Left hindlimb (tissue), 1 donor: Measurements from ENCODE around the gene ACACA.
"Not testable (repeated sequence)": the region's sequence is repeated elsewhere in the genome, so short reads cannot be mapped to it uniquely, and the experiment has no call there.

Experiments
- DNase-seq: peaks from one replicate; pipeline ENCODE4 v3.0.0-alpha.2; 2018

The ACACA gene

DNA sequence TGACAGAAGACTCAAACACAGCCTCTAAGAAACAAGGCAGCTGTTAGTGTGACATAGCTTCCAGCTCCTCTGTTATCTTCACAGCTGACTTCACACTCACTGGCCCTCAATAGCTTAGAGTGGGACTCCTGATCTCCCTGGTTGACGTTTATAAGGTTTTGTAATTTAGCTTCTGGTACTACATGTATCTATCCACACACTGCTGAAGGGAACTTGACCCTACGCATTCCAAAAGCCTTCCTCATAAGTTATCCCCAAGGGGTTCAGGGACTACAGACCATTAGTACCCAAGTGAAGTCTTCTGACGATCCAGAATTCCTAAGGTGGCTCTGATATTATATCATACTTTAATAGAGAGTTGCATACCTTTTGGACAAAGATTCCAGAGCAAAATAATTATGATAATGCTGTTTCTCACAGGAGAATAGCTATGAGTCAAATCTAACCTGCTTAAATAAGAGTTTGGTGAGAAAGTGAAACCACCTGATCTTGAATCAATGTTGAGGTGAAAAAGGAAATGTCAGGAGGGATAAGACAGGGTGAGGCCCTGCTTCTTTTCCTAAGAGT is 14.5 kb downstream of the ACACA start:
- no peak for DNase-seq

DNA sequence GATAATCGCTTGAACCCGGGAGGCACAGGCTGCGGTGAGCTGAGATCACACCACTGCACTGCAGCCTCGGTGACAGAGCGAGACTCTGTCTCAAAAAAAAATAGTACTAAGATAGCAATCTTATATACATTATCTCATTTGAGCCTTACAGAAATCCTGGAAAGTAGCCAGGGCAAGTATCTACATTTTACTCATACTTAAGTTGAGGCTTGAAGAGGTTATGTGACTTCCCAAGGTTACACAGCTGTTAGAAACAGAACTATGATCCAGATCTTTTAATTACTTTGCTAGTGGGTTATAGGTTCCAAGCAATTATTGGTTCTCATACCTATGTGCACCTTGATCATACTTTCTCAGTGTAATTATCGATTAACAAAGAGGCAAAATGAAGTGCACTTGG is 15.5 kb downstream of the ACACA start:
- no peak for DNase-seq

DNA sequence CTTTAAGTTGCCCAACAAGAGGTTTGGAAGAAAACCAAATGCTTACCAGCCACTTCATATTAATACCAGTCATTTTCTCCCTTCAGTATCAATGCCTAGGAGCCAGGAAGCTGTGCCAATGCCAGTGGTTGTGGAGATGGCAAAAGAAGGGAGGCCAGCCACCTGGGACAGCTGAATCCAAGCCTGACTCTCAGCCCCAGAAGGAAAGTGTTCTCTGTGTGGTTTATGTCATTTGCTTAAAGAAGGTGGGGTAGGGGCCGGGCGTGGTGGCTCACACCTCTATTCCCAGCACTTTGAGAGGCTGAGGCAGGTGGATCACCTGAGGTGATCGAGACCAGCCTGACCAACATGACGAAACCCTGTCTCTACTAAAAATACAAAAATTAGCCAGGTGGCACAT is 17.5 kb downstream of the ACACA start:
- DNase-seq, result no peak

DNA sequence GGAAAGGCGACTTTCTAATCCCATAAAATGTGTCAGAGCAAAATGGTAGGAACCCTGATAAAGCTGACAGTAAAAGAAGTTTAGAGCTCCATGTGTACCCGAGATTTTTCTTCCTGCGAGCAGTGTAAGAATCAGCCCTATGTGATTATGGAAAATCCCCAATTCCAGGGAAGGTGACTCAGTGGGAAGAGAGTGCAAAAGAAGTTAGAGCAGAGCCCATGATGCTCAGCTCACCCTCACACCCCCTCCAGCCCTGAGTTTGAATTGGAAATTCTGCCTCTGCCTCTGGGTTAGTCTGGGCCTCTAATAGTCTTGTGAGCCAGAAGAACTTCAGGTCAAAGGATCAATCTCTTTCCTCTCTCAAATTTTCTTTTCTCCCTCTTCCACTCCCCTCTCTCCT is 18.4 kb downstream of the ACACA start:
- DNase-seq, result no peak

DNA sequence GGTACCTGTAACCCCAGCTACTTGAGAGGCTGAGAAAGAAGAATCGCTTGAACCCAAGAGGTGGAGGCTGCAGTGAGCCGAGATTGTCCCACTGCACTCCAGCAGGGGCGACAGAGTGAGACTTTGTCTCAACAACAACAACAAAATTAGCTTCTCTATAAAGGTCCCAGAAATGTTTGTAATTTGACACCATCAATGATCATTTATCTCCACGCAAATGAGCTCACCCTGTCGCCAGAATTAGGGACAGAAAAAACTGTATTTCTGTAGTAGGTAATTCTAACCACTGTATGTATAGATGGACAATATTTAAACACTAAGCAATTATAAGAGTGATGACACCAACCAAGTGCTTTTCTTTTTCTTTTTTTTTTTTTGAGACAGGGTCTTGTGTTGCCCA is 20.2 kb downstream of the ACACA start:
- no peak for DNase-seq

DNA sequence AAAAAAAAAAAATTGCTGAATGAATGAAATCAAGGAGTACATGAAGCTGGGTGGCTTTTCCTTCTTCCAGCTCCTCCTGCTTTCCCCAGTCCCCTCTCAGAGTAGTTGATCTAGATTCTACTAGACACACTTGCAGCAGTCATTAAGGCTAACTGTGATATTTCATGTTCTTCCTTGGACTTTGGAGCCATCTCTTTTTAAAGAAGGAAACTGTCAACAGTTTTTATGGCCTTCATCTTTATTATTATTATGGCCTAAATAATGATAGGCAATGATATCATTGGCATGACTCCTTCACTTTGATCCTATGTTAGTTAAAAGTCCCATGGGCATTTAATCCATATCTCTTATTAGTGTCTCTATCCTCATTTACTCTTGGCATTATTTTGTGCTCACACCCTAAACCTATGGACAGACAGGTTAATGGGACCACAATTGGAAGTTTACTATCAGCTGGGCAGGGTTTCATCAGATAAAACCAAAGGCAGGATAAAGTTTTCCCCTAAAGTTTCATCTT is 21.1 kb downstream of the ACACA start:
- no peak for DNase-seq

DNA sequence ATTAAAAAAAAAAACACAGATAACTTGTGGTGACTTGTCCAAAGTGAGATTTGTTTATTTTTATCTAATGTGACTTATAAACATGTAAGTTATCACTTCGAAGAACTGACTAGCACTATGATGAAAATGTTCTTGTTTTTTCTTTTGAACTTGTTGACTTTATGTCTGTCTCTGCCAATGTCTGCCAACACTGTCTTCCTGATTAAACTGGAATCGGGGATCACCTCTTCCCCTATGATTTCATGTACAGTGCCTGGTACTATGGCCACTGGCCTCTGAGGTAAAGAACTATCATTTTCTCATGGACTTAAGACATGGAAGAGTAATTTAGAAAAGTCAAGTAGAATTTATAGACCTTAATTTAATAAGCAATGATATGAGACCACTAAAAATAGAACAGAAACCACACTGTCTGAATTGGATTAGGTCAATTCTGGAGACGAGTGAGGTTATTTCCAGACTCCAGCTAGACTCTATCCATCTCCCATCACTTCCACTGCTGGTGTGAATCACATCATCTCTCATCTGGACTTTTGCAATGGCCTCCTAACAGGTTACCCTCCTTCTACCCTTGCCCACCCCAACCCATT is 22.0 kb downstream of the ACACA start:
- DNase-seq, result no peak

DNA sequence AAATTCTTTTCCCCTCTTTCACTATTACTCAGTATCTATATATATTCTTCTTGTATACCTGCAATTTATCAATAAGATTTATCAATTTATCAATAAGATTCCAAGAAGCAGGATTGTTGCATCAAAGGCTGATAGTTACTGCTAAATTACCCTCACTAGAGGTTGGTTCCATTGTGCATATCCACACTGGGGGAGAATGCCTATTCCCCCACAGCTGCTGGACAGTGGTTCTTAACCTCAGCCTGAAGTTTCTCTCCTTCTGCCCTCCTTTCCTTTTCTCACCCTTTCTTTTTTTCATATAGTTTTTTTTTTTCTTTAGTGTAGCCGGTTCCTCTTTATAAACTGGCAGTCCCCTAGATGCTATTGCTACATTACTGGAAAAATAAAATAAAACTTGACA is 24.6 kb downstream of the ACACA start:
- no peak for DNase-seq

DNA sequence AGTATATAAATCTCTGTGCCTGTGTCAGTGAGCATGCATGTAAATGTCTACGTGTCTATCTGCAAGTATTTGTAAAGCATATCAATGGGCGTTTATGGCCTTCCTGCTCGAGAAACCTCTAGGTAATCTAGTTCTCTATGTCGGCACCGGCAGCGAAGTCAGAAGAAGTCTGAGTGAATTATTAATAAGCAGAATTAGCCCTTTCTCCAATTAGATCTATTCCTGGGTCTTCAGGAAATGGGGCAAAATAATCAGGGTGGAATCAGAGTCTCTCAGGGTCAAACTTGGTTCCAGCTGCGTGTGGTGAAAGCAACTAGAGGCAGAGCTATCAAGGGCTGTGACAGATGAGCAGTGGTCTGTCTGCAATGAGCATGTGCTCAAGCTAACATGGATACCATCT is 30.9 kb downstream of the ACACA start, which contains the start of gene C17orf78:
Gene C17orf78, plus strand, starts transcription at position 280 of the 400 bp plus-strand sequence. Its CDS starts 108 bp downstream, at position 388.
- DNase-seq, result no peak

DNA sequence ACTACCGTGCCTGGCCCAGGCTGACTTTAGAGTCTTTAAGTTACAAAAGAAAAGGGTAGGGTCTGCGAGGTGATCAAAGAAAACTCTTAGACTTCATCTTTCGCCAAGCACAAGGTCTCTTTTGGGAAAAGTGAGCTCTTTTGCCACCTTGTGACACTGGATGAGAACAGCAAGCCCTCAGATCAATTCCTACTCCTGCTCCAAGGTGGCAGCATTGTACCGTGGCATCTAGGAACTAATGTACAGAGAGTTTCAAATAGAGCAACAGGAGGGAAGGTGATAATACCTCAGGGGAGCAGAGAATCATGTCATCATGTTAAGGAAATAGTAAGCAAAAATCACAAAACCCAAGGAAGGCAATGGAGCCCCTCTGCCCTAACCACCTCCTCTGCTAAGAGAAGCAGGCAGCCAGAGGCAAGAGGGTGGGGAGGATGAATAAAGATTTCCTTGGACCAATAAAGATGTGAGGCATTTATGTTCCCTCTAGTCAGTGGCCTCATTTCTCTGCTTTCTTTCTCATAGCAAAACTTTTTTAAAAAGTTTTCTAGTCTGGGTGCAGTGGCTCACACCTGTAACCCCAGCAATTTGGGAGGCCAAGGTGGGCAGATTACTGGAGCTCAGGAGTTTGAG is 33.0 kb downstream of the ACACA start:
- peak; percentile 69 for DNase-seq

DNA sequence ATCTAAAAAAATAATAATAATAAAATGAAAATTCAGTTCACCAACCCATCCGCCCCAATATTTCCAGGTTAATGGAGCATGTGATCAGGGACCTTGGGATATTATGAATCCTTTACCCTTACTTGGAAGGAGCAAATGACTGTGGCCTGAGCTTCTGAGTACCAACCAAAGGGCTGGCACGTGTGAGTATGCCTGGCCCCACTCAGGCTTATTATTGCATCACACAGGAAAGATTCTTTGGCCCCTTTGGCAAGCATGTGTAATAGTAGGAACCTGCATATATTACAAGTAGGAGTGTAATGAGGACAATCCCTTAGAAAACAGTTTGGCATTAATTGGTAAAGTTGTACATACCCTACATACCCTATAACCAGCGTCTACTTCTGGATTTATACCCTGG is 38.1 kb downstream of the ACACA start:
- DNase-seq, result no peak

DNA sequence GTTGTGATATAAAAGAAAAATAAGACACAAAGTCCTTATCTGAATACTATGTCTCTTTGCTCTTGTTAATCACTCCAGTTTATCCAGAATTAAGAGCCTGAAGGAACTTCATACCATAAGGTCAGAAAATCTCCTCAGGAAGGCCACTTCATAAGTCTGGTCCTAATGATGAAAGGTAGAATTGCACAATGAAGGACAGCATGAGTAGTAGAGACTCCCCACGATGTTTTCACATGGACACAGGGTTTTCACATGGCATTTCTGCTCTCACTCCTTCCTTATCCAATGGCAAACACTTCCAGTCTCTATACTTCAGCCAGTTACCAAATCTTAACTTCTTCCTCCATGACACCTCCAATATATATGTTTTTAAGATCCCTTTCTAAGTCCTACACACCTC is 41.0 kb downstream of the ACACA start:
- DNase-seq, result no peak

DNA sequence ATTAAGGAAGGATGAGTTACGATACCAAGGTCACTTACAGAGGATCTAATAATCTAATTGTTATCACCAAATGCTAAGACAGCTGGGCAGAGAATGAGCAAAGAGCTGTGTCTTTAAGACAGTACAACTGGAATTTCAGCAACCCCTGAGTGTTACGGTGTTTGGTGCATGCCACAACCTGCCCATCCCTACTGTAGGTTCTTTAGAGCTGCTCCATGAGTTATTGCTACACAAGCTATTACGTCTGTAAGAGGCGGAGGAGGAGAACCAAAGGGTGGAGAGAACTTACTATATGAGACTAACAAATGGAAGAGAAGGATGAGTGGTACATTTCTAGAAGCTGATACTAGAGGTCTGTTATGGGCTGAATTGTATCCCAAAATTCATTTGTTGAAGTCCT is 45.1 kb downstream of the ACACA start:
- no peak for DNase-seq

DNA sequence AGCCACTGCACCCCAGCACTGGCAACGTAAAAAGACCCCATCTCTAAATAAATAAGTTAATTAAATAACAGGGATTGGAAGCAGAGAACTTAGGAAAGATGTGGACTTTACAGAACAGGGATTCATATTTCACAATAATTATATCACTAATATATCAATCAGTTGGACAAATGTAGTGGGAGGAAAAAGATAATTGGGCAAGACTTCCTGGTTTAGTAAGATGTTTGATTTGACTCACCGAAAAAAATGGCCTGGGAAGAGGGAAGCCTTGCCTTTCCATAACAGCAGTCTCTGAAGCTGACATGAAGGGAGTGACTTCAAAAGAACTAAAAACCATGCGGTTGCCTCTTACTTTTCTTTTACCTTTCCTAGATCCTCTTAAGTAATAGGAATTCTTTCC is 46.0 kb downstream of the ACACA start:
- no peak for DNase-seq

DNA sequence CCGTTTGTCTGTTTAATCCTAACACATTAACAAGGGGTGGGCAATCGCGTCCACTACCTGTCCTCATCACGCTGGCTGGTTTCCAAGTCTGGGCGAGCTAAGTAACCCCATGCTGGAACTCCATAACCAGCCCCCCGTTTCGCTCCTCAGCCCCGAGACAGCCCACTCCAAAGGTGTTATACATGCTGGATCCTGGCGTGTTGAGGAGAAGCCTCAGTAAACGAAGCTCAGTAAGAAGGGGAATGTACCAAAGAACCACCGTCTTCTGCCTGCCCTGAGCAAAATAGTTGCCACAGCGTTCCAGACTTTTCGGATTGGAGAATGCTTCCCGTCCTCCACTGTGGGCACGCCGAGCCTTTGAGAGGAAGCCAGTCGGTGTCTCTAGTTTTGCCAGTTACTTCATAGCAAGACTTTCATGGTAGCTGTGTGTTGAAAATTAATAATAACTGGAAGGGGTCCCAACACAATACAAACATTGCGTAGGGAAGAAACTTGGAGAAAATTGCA is 46.9 kb downstream of the ACACA start:
- DNase-seq, result no peak

DNA sequence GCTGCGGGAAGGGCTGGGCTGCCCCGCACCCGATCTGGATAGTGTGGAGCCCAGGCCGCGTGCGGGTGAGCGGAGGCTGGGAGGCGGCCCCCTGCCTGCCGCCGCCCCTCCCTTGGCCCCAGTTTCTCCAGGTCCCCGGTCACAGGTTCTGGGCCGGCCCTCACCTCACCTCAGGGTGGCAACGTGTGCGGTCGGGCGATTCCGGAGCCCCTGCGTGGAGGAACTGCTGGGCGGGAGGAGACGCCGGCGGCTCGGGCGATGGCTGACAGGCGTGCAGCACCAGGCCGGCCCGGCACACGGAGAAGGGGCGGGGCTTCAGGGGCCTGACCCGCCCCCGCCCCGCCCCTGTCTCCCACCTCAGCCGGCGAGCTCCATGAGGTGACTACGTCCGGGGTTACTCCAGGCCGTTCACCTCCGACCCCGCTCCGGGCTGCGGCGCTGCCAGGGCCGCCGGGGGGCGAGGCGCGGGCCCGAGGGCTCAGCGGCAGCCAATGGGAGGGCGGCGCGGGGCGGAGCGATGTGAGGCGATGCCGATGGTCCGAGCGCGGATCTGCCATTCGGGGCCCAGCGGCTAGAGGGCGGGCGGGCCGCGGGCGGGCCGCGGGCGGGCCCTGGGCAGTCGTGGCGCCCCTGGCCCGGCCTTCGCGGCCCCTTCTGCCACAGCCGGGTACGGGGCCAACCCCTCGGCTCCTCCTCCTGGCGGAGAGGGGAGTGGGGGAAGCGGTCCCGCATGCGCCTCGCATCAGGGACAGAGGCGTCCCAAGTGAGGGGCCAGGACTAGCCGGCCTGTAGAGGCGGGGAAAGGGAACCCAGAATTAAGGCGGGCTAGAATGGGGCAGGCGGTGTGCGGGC is 47.6 kb downstream of the ACACA start:
- DNase-seq, result peak; percentile 95

DNA sequence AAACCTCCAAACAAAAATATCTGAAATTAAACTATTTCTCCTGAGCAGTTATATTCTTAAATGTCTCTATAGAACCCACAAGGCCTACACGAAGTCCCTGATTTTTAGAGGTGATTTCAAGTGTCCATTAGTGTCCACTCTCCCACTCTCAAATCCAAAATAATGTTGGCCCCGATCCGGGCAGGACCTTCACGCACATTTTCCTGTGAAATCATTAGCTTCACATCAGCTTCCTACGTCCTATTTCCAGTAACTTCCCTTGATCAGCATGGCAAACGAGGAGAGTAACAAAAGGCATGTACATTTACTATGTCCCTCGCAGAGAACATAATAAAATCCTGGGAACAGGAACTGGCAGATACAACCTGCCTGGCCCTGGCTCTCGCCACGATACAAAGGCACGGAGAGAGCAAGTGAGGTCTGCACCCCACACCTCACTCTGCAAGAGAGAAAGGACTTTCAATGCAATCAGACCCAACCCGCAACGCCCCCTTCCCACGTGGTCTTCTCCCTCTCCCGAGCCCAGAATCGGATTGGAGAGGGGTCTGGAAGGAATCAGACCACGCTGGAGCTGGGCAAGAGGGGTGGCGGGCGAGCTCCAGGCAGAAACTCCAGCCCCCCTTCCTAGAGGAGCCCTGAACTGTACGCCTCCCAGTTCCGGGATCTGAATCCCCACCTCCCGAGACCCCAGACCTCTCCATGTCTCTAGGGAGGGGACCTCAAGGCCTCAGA is 48.4 kb downstream of the ACACA start:
- peak; percentile 79 for DNase-seq

DNA sequence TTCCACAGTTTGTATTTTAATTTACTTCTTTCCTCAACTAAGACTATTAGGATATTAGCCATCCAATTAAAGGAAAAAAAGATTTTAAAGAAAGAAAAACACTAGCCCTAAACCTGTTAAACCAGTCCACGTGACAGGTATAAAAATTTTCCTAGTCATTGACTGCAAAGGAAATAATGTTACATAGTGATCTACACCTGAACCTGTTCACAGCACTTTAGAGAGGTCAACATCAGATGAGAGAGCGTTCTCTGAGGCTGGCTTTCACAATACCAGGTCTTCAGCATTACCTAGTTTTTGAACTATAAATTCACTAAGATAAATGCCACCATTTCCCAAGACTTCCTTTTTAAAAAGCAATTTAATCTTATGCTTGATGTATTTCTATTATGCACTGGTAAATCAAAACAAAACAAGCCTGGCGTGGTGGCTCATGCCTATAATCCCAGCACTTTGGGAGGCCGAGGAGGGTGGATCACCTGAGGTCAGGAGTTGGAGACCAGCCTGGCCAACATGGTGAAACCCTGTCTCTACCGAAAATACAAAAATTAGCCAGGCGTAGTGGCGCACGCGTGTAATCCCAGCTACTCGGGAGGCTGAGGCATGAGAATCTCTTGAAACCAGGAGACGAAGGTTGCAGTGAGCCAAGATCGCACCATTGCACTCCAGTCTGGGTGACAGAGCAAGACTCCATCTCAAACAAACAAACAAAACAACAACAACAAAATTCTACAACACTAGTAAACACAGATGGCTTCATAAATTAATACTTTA is 49.7 kb downstream of the ACACA start:
- DNase-seq, result not testable (repeated sequence)

DNA sequence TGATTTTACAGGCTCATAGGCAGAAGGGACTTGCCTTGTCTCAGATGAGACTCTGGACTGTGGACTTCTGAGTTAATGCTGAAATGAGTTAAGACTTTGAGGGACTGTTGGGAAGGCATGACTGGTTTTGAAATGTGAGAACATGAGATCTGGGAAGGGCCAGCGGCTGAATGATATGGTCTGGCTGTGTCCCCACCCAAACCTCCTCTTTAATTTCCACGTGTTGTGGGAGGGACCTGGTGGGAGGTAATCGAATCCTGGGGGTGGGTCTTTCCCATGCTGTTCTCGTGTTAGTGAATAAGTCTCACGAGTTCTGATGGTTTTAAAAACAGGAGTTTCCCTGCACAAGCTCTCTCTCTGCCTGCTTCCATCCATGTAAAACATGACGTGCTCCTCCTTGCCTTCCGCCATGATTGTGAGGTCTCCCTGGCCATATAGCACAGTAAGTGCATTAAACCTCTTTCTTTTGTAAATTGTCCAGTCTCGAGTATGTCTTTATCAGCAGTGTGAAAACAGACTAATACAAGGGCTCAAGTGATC is 59.7 kb downstream of the ACACA start:
- not testable (repeated sequence) for DNase-seq

DNA sequence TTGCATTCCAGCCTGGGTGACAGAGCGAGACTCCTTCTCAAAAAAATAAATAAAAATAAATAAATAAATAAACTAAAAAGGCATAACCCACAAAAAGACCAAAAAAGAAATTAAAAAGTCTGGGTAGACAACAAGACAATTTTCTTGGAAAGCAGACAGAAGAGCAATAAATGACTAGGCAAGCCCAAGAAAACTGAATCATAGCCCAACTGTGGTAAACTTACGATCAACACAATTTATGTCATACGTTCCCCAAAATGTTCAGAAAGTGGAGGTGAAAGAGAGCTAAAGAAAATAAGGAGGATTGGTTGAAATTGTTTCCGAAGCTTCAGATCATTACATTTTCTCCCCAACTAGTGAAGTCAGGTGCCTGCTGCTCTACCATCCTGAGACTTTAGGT is 62.1 kb downstream of the ACACA start:
- no peak for DNase-seq

DNA sequence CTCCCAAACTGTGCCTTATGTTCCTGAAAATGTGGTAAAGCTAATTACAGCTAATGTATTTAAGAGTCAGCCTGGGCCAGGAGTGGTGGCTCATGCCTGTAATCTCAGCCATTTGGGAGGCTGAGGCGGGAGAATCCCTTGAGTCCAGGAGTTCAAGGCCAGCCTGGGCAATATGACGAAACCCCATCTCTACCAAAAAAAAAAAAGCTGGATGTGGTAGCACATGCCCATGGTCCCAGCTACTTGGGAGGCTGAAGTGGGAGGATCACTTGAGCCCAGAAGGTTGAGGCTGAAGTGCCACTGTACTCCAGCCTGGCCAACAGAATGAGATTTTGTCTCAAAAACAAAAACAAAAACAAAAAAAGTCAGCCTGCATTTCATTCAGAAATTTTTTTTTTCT is 64.0 kb downstream of the ACACA start:
- DNase-seq, result no peak
